Muscle layer of duodenum (tissue), 2 donors: ENCODE data around the gene TMED9.
A peak's percentile ranks its signal among the peaks of the same experiment; 100 is the strongest.

ENCODE experiments used
- H3K27ac ChIP-seq: one replicate; pipeline ENCODE4 v1.7.0; 2013; ENCODE audit warnings: mild to moderate bottlenecking, low read length
- H3K27me3 ChIP-seq: one replicate; pipeline ENCODE4 v1.7.0; 2013; ENCODE audit warnings: low read depth, mild to moderate bottlenecking, control low read depth, low read length
- H3K36me3 ChIP-seq, 2 donors: one replicate each; pipeline ENCODE4 v1.7.0; 2013; ENCODE audit warnings: low read length in 2 of 2, control low read depth in 1 of 2, mild to moderate bottlenecking in 1 of 2; ENCODE audit not compliant: insufficient read depth in 2 of 2, control insufficient read depth in 1 of 2
- H3K4me1 ChIP-seq, 2 donors: one replicate each; pipeline ENCODE4 v1.7.0; 2013; ENCODE audit warnings: low read length in 2 of 2, mild to moderate bottlenecking in 2 of 2, control low read depth in 1 of 2, moderate library complexity in 1 of 2; ENCODE audit not compliant: insufficient read depth in 2 of 2, control insufficient read depth in 1 of 2
- H3K4me3 ChIP-seq, 2 donors: one replicate each; pipeline ENCODE4 v1.7.0; 2013; ENCODE audit warnings: low read length in 2 of 2, low read depth in 1 of 2, mild to moderate bottlenecking in 1 of 2
- H3K9me3 ChIP-seq, 2 donors: one replicate each; pipeline ENCODE4 v1.7.0; 2013; ENCODE audit warnings: low read length in 2 of 2, control low read depth in 1 of 2, mild to moderate bottlenecking in 1 of 2; ENCODE audit not compliant: control insufficient read depth in 1 of 2
- donor health status: healthy.

Gene TMED9

DNA sequence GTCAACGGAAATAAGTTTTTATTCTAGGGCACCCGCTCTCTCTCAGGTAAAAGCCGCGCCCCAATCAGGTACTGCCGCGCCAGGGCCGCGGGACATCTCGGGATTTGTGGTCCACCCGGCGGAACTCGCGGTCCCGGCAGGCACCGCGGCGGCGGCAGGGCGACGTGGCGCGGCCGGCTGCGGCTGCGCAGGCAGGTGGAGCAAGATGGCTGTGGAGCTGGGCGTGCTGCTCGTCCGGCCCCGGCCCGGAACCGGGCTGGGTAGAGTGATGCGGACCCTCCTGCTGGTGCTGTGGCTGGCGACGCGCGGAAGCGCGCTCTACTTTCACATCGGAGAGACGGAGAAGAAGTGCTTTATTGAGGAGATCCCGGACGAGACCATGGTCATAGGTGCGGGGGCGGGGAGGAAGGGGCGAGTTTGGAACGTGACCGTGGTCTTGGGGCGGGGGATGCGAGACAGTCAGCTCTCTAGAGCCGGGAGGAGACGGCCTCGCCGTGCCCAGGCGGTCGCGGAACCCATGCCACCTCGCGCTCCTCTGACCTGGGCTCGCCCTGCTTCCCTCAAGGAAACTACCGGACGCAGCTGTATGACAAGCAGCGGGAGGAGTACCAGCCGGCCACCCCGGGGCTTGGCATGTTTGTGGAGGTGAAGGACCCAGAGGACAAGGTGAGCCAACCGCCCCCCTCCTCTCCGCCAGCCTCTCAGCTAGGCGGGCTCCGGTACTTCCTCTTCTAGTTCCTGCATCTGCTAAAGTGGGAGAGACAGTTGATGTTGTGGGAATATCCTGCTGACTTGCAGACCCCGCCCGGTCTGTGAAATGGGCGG is at the start of gene TMED9:
Gene TMED9 (plus strand): TSS at position 194 of the 825 bp plus-strand sequence. CDS start 12 bp downstream, at position 206.
- Histone ChIP-seq H3K27ac (peak within 1 kb of the TSS; percentile 86), H3K27me3 (no peaks in the 10 kb centered on the region), H3K9me3 (no peaks in the 10 kb centered on the region), H3K4me3 (peak within 1 kb of the TSS; percentile 88 to 94), H3K4me1 (peaks cover 5 to 20% of the 10 kb centered on the region in 2 donors), H3K36me3 (peaks cover 33 to 37% of the 10 kb centered on the region in 2 donors)

DNA sequence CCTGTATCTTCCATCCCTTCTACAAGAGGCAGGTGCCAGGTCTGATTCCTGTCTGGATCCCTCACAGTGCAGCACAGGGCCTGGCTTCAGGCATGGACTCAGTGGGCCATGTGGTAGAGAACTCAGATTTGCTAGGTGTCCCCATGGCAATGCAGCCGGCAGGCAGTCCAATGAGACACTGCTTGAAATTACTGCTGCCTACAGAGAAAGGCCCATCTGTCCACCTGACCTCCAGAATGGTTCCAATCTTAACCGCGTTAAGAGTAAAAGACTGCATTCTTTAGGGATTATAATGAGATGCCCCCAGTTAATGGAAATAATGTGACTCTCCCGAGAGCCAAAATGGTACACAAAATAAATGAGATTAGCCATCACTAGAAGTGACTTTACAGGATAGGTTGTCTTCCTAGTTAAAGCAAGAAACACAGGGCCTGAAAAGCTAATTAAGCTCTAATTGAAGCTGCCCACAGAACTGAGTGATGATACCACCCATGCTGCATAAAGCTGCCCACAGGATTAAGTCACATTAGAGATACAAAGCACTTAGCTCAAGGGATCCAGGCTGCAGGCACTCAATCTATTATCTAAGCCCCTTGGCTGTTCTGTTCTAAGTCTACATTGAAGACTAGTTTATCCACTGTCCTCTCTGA is 49.1 kb upstream of the TMED9 start:
- Histone ChIP-seq H3K27me3 (no peaks in the 10 kb centered on the region), H3K27ac (no peak overlapping the region), H3K9me3 (no peaks in the 10 kb centered on the region), H3K4me1 (peaks cover 19 to 47% of the 10 kb centered on the region in 2 donors), H3K4me3 (no peak overlapping the region), H3K36me3 (peaks cover 4 to 15% of the 10 kb centered on the region in 2 donors)

DNA sequence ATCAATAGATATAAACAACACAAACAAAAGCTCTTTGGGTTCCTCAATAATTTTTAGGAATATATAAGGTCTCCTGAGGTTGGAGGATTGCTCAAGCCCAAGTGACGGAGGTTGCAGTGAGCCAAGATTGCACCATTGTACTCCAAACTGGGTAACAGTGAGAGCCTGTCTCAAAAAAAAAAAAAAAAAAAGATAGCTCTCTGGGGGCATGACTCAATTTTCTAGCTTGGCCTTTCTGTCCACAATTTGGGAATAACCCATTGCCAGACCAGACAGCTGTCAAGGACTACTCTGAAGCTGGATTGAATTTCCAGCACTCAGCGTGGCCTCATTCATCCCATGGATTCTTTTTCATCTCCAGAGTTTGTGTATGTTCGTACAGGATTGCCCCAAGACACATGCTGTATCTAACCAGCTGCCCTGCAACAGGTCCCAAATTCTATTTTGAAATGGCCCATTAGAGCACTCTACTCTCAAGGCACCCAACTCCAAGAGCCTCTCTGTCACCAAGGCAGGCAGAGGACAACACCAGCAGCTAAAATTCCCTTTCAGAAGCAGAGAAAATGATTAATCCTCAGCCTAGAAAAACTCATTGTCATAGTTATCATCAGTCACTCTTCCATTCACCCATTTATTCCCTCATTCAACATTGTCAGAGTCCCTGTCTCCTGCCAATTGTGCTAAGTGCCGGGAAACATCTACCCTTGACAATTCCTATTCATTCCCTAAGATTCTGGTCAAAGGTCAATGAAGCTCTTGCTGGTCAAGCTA is 46.3 kb upstream of the TMED9 start:
- H3K27ac ChIP-seq, result peak overlapping the region; percentile 81
- H3K27me3 ChIP-seq, result no peaks in the 10 kb centered on the region
- no peak overlapping the region for H3K4me3 ChIP-seq
- H3K36me3 ChIP-seq, result peaks cover 4 to 5% of the 10 kb centered on the region in 2 donors
- H3K9me3 ChIP-seq, result no peaks in the 10 kb centered on the region
- peaks cover 20 to 37% of the 10 kb centered on the region in 2 donors for H3K4me1 ChIP-seq

DNA sequence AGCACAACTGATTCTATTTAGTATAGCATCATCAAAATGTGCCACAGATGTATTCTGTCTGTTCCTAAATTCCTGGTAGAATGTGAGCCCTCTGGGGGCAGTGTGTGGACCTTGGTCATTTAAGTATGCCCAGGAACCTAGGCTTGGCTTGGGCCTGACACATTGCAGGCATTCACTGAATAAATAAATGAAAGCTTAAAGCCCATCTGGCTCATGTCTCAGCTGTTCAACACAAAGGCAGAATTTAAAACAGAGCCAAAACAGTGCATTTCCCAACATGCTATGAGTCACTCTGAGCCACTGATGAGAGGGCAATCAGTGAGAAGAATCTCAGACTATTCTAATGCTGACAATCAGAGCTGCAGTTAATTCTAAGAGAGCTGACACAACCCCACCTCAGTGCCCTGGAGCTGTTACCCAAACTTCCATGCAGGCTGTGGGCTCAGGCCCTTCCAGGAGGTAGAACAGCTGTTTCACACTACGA is 45.7 kb upstream of the TMED9 start:
- Histone ChIP-seq H3K27me3 (no peaks in the 10 kb centered on the region), H3K9me3 (no peaks in the 10 kb centered on the region), H3K27ac (peak overlapping the region; percentile 81), H3K36me3 (peaks cover 4 to 5% of the 10 kb centered on the region in 2 donors), H3K4me3 (no peak overlapping the region), H3K4me1 (peaks cover 20 to 37% of the 10 kb centered on the region in 2 donors)

DNA sequence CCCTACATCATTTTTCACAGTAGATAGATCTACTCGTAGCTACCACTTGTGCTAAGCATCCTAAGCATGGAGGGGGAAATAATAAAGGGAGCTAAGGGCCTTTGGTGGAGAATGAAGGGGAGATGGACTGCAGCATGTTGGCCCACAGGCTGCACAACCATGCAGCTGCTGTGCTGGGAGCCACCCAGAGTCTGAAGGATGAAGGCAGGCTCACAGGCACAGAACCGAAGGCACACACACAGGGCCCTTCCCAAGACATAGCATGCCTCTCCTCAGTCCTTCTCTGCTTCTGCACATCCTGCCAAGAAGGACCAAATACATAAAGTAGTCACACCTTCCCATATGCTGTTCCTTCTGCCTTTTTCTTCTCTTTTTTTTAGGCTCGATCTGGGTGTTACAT is 44.3 kb upstream of the TMED9 start:
- Histone ChIP-seq H3K36me3 (peaks cover 4 to 5% of the 10 kb centered on the region in 2 donors), H3K4me3 (no peak overlapping the region), H3K27ac (no peak overlapping the region), H3K9me3 (no peaks in the 10 kb centered on the region), H3K27me3 (no peaks in the 10 kb centered on the region), H3K4me1 (peaks cover 23 to 46% of the 10 kb centered on the region in 2 donors)

DNA sequence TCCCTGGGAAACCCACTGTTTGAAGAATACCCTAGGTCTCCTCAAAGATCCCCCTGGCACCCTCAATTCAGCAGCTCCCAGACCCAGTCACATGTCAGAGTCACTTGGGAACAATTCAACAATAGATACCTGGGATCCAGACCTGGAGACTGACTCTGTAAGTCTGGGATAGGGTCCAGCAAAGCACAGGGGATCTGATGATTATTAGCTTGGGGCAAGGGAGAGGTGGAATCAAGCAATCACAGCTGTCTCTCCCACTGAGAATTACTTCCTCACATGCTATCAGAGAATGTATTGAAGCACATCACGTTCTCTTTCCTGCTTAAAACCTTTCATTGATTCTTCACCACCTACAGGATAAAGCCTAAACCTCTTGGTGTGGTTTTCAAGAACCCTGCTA is 43.5 kb upstream of the TMED9 start:
- H3K9me3 ChIP-seq, result no peaks in the 10 kb centered on the region
- H3K27ac ChIP-seq, result no peak overlapping the region
- peaks cover 4 to 5% of the 10 kb centered on the region in 2 donors for H3K36me3 ChIP-seq
- H3K4me1 ChIP-seq, result peaks cover 24 to 50% of the 10 kb centered on the region in 2 donors
- H3K4me3 ChIP-seq, result no peak overlapping the region
- H3K27me3 ChIP-seq, result no peaks in the 10 kb centered on the region

DNA sequence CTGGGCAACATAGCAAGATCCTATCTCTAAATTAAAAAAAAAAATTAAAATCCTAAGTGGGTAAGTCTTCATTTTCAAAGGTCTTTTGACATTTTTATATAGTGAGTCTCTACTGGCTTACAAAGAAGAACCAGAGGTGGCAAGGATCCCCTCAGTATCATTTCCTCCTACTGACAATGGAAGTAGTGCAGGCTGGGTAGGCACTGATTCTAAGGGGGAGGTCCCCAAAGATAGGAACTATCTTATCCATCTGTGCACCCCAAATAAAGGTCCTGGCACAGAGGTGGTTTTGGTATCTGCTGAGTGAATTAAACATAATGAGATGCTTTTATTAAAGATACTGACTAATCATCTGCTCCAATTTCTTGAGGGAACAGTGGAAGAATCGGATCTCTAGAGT is 41.9 kb upstream of the TMED9 start:
- peaks cover 4 to 5% of the 10 kb centered on the region in 2 donors for H3K36me3 ChIP-seq
- H3K27me3 ChIP-seq, result no peaks in the 10 kb centered on the region
- no peak overlapping the region for H3K27ac ChIP-seq
- H3K9me3 ChIP-seq, result no peaks in the 10 kb centered on the region
- H3K4me1 ChIP-seq, result peaks cover 22 to 39% of the 10 kb centered on the region in 2 donors
- H3K4me3 ChIP-seq, result no peak overlapping the region

DNA sequence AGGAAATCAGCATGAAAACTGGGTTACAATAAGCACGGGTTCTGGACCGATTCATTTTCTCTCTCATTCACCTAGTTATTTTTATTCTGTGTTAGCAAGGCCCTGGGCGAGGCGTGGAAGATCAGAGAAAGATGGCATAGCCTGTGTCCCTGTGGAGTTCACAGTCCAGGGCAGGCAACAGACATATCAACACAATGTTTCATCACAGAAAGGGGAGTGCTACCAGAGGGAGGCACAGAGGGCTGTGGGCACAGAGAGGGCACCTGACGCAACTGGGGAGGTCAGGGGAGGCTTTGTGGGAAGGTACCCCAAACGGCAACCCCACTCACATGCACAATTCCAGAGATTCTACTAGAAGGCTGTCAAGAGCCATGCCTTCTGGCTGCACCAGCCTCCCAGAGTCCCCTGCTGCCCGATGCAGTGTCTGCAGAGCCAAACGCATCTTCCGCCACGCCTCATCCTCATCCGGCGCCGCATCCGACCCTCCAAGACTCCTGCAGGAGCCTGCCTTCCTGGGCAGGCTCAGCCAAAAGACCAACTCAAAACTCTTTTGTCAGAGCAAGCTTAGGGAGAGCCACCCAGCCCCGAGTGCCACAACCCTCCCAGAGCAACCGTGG is 39.1 kb upstream of the TMED9 start:
- H3K4me1 ChIP-seq, result peaks cover 10 to 28% of the 10 kb centered on the region in 2 donors
- H3K27ac ChIP-seq, result peak overlapping the region; percentile 11
- no peaks in the 10 kb centered on the region for H3K9me3 ChIP-seq
- H3K4me3 ChIP-seq, result peak overlapping the region; percentile 76 to 81
- H3K36me3 ChIP-seq, result peaks cover 0 to 4% of the 10 kb centered on the region in 2 donors
- H3K27me3 ChIP-seq, result no peaks in the 10 kb centered on the region

DNA sequence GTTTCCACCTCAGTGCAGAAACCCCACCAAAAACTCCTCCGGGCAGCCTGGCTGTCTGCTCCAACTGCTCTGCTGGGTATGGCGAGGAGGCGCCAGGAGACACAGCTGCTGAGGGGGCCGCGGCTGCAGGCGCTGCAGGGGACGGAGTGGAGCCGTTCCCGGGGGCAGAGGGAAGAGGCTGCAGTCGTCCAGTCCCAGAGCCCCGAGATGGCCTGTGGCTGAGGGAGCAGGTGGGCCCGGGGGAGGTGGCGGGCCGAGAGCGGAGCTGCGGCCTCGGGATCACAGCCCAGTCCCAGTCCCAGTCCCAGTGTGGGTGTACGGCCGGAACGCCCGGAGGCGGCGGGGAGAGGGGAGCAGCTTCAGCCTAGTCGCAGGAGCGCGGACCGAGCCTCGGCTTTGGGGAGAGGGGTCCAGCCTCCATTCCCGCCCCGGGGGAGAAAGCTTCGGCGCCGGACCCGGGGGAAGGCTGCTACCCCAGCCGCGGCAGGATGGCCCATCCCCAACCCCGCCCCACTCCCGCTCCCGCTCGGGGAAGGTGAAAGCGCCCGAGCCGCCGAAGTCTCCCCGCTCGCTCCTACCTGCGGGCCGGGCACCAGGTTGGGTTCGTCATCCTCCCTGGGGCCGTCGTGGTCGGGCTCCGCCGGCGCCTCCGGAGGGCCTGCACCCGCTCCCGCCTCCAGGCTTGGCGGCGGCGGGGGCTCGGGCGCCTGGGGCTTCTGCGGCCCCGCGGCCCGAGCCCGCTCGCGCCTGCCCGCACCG is 38.2 kb upstream of the TMED9 start:
- peak overlapping the region; percentile 76 to 81 for H3K4me3 ChIP-seq
- no peaks in the 10 kb centered on the region for H3K9me3 ChIP-seq
- H3K27me3 ChIP-seq, result no peaks in the 10 kb centered on the region
- H3K4me1 ChIP-seq, result peaks cover 9 to 19% of the 10 kb centered on the region in 2 donors
- H3K27ac ChIP-seq, result peak overlapping the region; percentile 11
- H3K36me3 ChIP-seq, result peaks cover 0 to 4% of the 10 kb centered on the region in 2 donors

DNA sequence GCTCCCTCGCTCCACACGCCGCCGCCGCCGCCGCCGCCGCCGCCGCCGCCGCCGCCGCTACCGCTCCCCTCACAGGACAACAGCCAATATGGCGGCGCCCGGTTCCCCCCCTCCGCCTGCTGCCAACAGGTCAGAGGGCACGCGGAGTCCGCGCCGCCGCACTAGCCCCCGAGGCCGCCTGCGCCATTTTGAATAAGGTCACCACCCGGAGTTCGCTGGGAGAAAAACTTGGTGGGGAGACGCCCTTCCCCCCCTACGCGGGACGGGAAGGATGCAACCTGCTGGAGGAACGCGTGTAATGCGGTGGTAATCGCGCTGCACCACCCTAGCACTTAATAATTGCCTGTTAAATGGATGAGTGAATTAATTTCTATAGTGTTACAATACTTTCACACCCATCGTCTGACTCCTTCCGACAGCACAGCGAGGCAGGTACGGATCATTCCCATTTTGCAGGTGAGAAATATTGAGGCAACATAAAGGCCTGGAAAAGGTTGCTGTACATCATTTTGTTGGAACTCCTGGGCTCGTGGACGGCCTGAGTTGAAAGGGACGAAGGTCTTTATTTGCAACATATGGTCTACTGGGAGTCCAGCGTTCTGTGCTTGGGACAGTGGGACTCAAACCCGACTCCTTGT is 37.4 kb upstream of the TMED9 start, which contains the start of gene FAM193B:
Gene FAM193B (minus strand): TSS at position 90 of the 638 bp plus-strand sequence. CDS start 105 bp downstream, outside the sequence.
- Histone ChIP-seq H3K27me3 (no peaks in the 10 kb centered on the region), H3K9me3 (no peaks in the 10 kb centered on the region), H3K36me3 (peaks cover 0 to 4% of the 10 kb centered on the region in 2 donors), H3K4me1 (peaks cover 9 to 18% of the 10 kb centered on the region in 2 donors), H3K27ac (peak within 1 kb of the TSS; percentile 58), H3K4me3 (peak within 1 kb of the TSS; percentile 76 to 81)
